NCI-H510A (cell line): ENCODE results near the gene DCAF8L2.
"Not testable (repeated sequence)": the region's sequence is repeated elsewhere in the genome, so short reads cannot be mapped to it uniquely, and the experiment has no call there.

Experiments
- DNase-seq: peaks from one replicate; lab custom pipeline; 2025; lab: John Stamatoyannopoulos, UW

The DCAF8L2 gene

DNA sequence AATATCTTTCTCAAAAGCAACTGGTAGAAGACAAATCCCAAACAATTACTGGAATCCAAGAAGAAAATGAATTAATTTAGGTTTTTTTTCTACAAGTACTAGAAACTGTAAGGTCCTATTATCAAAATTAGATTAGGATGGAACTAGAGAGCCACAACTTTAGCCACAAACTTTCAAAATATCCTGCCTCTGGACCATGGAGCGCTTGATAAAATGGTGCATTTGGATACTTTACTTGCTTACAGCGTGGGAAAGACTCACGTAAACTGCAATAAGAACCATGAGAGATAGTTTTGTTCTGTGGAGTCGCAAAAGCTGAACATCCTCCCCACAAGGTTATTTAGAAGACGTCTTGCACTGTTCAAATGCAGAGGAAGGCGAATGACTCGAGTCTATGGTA is at the start of gene DCAF8L2:
Gene DCAF8L2 (plus strand): TSS at position 301 of the 400 bp plus-strand sequence. CDS start 156,552 bp downstream, outside the sequence.
- no peak for DNase-seq

DNA sequence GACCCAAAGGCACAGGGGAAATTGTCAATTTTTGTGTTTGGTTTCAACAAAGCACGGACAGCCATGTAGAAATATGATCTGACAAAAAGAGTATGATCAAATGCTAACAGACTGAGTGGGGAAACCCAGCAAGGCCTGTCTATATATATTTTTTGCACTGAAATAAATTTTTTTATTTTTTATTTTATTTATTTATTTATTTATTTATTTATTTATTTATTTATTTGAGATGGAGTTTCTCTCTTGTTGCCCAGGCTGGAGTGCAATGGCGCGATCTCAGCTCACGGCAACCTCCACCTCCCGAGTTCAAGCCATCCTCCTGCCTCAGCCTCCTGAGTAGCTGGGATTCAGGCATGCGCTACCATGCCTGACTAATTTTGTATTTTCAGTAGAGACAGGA is 49.0 kb upstream of the DCAF8L2 start:
- not testable (repeated sequence) for DNase-seq

DNA sequence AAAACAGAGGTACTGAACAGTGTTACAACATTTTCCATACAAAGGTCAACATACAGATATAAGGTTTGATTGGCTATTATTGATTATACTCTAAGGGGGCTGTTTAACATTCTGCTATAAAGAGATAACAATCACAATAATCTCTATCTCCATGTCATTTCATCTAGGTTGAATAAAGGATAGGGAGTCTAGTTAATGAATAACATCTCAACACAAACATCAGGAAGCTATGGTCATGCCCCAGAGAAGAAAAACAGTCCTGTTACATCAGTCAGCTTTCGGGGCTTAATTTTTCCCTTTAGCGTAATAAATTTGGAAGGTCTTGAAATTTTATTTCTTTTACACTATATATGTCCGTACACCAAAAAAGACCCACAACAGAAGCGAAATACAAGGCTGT is 41.5 kb upstream of the DCAF8L2 start:
- DNase-seq, result no peak

DNA sequence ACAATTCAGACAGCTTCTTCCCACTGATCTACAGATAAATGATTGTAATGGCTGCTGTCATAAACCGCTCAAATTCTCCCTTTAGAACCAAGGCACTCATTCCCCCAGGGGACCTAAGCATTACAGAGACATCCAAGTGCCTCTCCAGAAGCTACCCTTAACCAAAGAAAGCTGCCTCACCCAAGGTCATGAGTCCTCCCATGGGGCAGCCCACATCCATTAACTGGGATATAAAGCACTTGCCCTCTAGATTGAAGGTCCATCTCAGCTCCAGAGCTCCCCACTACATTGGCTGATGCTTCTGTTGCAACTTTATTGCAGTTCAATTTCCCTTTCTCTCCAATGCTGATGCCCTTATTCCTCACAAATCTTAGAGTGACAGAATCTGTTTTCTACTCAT is 40.5 kb upstream of the DCAF8L2 start:
- DNase-seq, result no peak

DNA sequence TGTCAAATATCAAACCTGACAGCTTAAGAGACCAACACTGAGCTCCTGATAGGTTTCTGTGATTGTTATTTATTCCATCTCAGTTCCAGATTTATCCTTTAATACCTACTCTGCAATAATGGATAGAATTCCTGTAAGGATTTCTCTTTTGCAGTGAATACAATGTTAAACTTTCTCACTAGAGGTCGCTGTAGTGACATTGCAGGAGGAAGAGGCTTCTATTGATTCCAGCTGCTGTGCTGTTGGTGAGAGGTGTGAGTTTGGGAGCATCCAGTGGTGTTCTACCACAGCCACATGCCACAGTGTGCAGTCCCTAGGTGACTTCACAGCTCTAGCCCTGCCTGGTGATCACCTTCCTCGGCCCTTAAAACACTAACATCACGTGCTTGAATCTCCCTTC is 34.6 kb upstream of the DCAF8L2 start:
- no peak for DNase-seq

DNA sequence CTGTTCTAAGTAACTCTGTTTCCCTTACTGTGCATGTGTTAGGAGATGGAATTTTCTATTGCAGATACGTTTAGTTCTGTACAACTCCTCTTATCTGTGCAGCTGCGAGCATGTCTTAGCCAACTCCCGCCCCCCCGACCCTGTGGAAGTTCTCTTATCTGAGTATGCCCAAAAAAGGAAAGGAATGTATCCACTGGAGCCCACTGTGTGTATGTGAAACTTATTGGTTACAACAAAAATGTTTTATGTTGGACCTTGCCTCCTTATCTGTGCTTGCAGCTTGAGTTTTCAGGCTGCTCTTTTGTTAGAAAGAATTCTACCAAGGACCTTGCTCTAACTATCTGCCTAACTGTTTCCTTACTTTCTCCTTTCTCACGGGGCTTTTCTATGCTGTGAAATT is 24.2 kb upstream of the DCAF8L2 start:
- no peak for DNase-seq

DNA sequence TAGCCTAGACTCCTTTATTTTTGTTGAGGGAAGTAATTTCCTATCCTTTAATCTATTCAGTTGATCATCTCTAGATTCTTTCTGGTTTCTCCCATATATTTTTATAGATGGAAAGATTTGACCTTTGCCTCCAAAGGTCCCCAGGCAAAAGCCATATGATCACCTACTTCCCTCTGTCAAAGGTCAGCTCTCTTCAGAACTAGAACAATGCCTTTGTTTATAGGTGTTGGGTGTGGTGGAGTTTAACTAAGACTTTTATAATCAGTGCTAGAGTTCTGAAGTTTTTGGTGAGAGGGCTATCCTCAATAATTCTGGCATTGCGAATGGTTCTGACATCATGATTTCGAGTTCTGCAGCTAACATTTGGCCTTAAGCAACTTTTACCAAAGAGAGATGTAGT is 19.0 kb upstream of the DCAF8L2 start:
- no peak for DNase-seq

DNA sequence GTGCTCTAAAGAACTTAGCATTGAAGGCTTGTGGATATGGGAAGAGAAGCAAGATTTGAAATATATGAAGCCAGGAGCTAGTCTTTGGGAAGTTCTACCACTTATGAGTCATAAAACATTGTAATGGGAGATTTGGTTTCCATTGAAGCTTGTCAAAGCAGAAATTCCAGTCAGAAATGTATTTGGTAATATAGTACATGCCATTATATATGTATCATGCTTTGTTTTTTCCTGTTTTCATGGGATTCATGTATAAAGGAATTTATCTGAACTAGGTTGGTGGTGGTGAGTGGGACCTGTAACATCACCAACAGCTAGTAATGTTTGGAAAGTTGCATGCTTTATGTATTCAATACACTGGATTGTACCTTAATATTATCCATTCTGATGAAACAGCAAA is 14.6 kb upstream of the DCAF8L2 start:
- no peak for DNase-seq

DNA sequence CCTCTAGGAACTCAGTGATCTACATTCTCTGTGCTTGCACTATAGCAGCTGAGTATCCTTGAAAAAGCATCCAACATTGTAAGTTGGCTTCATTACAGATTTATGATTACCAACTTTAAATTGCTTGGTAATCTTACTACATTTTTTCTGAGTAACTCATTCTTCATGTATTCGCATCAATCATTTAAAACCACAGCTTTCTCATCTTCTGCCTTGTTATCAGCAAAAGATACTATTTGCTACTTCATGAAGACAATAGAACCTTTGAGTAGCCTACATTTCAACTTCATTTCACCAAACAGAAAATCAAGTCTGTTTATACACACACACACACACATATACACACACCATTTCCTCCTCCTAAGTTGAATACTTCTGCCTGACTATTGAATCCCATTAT is 6.2 kb upstream of the DCAF8L2 start:
- no peak for DNase-seq

DNA sequence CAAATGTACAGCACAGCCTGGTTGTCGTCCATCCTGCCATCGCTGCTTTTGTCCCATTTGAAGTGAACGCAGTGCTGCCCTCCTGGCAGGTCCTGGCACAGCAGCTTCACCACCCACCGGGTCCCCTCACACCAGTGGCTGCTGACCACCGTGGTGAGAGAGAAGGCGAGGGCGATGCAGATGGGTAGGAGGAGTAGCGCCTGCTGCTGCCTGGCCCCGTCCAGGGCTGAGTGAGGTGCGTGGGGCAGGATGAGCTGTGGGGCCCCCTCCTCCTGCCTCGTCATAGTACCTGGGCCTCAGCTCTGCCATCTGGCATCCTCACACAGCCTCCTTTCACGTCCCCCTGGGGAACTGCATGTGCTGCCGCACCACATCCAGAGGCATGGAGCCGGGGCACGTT is 1.8 kb downstream of the DCAF8L2 start:
- no peak for DNase-seq

DNA sequence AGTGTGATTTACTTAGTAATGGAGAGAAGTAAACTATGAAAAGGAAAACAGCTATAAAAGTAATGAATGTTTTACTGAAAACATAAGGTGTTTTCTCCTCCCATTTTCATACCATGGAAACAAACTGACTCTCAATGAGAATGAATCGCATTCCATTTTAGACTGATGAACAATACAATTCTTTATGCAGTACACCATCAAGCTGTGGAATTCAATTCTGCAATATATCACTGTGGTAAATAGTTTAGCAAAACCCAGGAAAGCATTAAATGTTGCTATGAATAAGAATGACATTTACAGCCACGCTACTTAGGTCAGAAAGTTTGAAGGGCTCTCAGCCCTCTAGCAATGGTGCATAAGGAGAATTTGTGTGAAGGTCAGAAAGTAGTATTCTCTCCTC is 7.4 kb downstream of the DCAF8L2 start:
- DNase-seq, result no peak

DNA sequence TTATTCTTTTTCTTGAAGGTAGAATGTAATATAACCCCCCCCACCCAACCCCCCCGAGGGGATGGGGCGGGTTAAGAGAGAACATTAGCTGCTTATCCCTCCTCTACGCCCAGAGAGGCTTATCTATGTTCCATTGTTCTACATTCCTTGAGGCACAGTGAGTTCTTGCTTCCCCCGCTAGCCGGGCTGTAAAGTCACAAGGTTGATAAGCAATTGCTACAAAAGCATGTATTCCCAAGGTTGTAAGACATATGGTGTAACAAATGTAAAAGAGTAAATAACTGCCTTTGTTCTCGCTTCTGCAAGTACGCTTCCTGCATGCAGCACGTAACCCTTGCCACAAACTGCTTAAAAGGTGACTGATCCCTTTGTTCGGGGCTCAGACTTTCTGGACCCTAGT is 8.2 kb downstream of the DCAF8L2 start:
- no peak for DNase-seq

DNA sequence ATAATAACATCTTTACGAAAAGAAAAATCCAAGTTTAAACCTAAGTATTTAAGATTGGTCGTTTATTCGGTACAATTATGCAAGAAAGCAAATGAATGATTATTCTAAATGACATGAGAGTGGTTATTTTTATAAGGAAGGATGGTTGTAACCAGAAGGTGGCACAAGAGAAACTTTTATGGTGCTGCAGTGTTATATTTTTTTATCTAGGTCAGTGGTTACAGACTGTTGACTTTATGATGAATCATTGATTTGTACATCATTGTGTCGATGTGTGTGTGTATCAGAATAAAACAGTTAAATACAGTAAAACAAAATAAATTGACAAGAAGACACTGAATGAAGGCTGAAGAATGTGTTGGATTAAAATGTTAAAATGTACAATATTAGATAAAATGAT is 9.8 kb downstream of the DCAF8L2 start:
- no peak for DNase-seq

DNA sequence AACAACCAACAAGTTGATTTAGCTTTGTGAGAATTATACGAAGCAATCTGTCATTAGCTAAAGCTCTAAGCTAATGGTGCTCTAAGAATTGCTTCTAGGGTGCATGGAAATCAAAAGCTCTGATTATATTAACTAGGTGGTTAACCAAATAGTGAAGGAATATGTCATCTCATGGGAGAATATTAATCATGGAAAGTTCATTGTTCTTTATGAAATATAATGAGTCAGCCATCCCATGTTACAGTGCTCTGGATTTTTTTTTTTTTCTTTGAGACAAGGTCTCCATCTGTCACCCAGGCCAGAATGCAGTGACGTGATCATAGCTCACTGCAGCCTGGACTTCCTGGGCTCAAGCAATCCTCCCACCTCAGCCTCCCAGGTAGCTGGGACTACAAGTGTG is 10.5 kb downstream of the DCAF8L2 start:
- no peak for DNase-seq

DNA sequence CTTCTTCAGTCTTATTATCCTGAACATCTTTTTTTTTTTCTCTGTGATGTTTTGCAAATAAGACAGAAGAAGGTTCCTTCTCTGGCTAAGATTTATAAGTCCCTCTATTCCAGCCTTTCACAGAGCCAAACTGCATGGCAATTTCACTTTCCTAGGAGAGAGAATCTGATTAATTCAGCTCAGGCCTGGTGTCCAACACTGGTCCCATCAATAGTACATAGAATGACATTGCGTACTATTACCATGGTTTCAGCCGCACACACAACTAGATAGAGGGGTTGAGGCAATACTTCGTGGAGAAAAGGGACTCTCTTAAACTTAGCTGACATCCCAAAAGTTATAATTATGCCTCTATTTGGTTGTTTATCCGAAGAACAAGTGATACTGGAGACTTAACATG is 18.5 kb downstream of the DCAF8L2 start:
- no peak for DNase-seq

DNA sequence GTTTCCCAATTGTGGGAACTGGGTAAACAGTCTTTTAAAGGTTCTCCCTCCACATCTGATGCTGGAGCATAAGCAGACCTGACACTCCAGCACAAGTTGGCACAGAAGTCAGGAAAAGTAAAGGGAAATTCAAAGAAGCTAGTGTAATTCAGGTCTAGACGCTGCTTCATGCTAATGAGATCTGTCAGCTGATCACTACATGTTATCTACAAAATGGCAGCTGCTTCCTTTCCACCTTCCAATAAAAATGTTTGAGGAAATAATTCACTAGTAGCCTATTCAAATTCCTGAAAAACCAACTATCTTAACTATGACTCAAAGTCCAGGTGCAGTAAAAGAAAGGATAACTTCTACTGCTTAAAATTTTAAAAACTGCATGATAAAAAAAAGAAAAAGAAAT is 29.3 kb downstream of the DCAF8L2 start:
- no peak for DNase-seq

DNA sequence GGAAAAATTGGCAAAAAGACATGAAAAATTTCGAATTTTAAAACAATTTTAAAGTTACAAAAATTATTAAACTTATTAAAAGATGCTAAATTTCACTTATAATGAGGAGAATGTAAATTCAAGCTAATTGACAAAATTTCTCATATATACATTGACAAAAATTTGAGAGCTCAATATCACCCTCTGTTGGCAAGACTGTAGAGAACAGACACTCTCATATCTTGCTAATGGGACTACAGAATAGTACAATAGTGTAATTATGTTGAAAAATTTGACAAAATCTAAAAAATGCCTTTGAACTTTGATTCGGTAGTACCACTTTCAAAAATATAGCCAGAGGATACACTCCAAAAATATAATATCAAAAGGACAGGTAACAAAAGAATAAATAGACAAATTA is 29.8 kb downstream of the DCAF8L2 start:
- no peak for DNase-seq

DNA sequence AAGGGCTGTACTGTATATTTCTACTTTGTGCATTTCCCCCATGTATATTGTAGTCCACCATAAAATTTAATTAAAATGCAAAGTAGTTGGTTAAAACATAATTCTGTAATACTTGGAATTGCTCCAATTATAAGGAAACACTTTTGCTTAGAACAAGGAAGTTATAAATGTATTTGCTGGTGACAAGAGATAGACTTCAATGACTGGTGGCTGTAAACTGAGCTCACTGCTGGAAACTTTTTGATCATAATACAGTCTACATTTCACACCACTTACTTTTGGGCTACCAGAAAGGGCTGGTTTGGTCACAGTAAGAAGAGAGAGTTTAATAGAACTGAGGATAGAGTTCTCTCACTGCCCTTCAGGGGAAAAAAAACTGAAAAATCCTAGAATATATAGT is 32.7 kb downstream of the DCAF8L2 start:
- DNase-seq, result no peak

DNA sequence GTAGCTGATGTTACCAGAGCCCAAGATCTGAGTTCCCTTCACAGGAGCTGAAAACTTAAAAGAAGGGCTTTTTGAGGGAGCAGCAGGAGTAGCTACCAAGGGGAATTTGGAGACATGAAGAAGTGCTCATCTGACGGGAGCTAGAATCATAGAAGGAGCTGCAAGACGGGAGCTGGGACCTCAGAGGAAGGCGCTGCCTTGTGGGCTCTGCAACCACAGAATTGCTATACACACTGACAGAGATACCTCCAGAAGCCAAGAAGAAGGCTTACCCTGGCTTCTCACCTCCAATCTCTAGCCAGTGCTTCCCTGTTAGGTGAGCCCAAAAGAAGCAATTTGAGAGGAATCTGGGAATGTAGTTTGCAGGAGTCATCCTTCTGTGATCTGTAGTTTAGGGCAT is 35.9 kb downstream of the DCAF8L2 start:
- DNase-seq, result no peak

DNA sequence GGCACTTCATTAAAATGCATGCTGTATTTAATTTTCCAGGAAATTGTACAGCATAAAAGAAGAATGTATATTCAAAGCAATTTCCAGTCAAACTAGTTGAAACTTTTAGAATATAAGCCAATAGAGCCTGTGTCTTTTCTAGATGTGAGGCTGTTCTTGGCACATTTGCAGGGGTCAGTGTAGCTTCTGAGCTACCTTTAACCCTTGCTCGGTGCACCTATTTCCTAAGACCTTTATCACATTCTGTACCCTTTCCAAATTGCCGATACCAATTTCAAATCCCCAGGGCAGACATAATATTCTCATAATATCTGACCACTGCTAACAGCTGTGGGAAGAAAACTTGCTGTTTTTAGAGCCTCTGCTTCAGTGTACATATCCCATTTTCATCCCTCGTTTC is 43.2 kb downstream of the DCAF8L2 start:
- no peak for DNase-seq

DNA sequence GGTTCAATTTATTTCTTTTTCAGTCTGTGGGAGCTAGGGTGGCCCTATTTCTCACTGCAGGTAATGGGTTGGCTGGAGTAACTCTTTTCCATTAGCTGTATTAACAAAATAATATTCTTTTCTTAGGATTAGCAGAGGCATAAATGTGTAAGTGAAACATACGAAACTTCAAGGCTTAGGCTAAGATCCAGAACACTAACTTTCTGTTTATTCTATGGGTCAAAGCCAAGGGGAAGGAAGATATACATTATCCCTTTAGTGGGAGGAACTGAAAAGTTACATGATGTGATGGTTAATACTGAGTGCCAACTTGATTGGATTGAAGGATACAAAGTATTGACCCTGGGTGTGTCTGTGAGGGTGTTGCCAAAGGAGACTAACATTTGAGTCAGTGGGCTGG is 66.4 kb downstream of the DCAF8L2 start:
- DNase-seq, result no peak

DNA sequence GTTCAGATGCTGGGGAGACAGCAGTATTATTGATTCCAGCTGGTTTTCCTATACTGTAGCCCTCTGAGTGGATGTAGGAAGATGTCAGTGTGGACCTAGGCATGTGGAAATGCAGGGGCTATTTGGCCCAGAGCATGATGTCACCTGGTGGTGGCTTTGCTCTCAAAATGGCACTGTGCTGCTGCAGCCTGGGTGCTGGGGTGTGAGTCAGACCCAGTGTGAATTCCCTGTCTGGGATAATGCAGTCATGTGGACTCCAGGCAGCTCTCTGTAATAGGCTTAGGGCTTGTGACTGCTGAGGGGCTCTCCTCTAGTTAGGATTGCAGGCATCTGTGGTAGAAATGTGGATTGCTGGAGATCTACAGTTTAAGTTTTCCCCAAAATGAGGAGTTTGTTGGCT is 70.7 kb downstream of the DCAF8L2 start:
- no peak for DNase-seq

DNA sequence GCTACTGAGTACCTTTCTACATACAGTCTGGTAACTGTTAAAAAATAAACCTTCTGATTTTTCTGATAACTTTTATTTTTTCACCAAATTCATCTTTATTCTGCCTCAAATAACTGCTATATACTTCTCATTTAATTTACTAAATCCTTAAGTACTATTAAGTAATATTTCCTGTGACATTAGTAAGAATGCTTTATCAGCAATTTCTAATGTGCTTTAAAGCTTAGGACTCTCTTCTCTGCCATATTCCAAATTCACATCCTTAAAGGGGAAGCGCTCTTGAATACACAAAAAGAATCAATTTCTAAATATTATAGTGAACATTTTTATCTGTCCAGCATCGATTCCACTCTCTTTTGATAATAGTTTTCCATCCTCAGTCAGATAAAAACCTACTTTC is 81.1 kb downstream of the DCAF8L2 start:
- no peak for DNase-seq

DNA sequence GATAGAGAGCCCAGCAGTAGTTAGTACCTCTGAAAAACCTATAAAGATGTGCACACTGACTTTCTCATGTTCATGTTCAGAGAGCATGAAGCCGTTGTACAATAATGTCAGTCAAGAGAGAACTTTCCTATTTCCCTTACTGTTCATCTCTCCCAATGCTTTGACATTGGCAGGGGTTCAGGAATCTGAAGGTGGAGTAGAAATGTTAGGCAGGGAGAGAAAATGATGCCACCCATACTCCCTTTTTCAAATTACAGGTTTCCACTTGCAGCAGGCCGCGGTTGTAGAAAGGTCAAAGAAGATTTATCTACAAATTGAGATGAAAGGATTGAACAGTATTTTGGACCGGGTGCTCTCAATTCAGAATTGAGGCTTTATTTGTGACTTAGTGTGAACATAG is 84.3 kb downstream of the DCAF8L2 start:
- DNase-seq, result no peak

DNA sequence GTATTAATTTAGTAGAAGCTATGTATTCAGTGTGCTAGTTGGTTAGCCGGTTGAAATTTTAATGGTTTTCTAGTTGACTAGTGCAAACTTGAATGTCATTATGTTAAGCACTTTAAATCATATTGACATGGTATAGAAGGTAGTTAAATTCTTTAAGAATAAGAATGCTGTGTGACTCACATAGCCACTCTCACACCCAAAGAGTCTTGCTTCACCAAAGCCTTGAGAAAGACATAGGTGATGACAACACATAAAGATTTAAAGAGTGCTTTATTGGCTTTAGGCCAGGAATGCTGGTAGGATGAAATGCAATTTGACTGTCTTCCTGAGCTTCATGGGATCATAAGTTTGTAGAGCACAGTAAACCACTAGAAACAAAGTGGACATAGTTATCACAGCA is 85.3 kb downstream of the DCAF8L2 start:
- DNase-seq, result no peak
